BE2C (cell line): ENCODE results near the gene NPAS1.
"Not testable (repeated sequence)": the region's sequence is repeated elsewhere in the genome, so short reads cannot be mapped to it uniquely, and the experiment has no call there.

Experiments
- DNase-seq: peaks from one replicate; pipeline ENCODE4 v3.0.0-alpha.2; 2020
- H3K27me3 ChIP-seq: fragments of 250-450 bp; sonication (Bioruptor Pico); 2 replicates; pipeline ENCODE4 v1.5.1; 2020; ENCODE audit warnings: mild to moderate bottlenecking
- H3K36me3 ChIP-seq: fragments of 250-450 bp; sonication (Bioruptor Pico); 2 replicates; pipeline ENCODE4 v1.5.1; 2020; ENCODE audit warnings: mild to moderate bottlenecking
- H3K4me1 ChIP-seq: fragments of 250-450 bp; sonication (Bioruptor Pico); 2 replicates; pipeline ENCODE4 v1.5.1; 2020
- H3K4me3 ChIP-seq: 2 replicates; pipeline ENCODE4 v1.5.1; 2011; ENCODE audit warnings: low read depth, low read length
- H3K9me3 ChIP-seq: fragments of 250-450 bp; sonication (Bioruptor Pico); 2 replicates; pipeline ENCODE4 v1.5.1; 2020
- TF ChIP-seq, protein P1 (sequence below): IDR thresholded peaks from 2 replicates; pipeline ENCODE4 v1.5.1; 2012; ENCODE audit warnings: mild to moderate bottlenecking, low read depth, low read length

Gene NPAS1

DNA sequence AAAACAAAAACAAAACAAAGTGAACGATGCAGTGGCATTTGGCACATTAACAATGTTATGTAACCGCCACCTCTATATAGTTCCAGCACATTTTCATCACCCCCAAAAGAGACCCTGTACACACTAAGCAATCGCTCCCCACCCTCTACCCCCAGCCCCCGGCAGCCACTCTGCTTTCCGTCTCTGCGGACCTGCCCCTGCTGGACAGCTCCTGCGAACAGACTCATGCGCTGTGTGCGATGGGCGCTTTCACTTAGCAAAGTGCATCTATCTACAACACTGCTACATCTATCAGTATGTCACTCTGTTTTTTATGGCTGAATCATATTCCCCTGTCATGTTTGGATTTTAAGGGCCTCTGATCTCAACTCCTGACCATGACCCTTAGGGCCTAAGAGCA lies 53.9 kb downstream of the NPAS1 start:
- Histone ChIP-seq H3K4me3 (no peak overlapping the region), H3K9me3 (no peaks in the 10 kb centered on the region), H3K36me3 (peaks cover 90% of the 10 kb centered on the region), H3K4me1 (no peaks in the 10 kb centered on the region), H3K27me3 (no peaks in the 10 kb centered on the region)
- TF ChIP-seq, protein P1, sequence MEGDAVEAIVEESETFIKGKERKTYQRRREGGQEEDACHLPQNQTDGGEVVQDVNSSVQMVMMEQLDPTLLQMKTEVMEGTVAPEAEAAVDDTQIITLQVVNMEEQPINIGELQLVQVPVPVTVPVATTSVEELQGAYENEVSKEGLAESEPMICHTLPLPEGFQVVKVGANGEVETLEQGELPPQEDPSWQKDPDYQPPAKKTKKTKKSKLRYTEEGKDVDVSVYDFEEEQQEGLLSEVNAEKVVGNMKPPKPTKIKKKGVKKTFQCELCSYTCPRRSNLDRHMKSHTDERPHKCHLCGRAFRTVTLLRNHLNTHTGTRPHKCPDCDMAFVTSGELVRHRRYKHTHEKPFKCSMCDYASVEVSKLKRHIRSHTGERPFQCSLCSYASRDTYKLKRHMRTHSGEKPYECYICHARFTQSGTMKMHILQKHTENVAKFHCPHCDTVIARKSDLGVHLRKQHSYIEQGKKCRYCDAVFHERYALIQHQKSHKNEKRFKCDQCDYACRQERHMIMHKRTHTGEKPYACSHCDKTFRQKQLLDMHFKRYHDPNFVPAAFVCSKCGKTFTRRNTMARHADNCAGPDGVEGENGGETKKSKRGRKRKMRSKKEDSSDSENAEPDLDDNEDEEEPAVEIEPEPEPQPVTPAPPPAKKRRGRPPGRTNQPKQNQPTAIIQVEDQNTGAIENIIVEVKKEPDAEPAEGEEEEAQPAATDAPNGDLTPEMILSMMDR, result no peak
- no peak for DNase-seq

DNA sequence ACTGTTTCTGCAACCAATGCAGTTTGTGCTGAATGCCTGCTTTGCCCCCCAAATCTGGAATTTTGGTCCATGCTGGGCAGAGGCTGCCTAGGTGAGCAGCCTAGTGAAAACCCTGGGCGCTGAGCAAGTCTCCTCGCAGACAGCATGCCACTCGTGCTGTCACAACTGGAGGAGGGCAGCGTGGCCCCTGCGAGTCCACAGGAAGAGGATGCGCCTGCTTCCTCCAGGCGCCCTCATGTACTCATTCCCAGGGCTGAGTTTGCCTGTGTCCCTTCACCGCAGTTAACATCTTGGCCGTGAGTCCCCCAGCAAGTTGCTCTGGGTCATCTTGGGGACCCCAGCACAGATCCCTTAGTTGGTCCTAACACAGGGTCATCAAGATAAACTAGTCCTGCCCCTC lies 55.0 kb downstream of the NPAS1 start:
- no peak overlapping the region for H3K4me3 ChIP-seq
- H3K9me3 ChIP-seq, result no peaks in the 10 kb centered on the region
- H3K36me3 ChIP-seq, result peaks cover 85% of the 10 kb centered on the region
- no peak for DNase-seq
- no peaks in the 10 kb centered on the region for H3K4me1 ChIP-seq
- no peaks in the 10 kb centered on the region for H3K27me3 ChIP-seq
- TF ChIP-seq, protein P1, result no peak

DNA sequence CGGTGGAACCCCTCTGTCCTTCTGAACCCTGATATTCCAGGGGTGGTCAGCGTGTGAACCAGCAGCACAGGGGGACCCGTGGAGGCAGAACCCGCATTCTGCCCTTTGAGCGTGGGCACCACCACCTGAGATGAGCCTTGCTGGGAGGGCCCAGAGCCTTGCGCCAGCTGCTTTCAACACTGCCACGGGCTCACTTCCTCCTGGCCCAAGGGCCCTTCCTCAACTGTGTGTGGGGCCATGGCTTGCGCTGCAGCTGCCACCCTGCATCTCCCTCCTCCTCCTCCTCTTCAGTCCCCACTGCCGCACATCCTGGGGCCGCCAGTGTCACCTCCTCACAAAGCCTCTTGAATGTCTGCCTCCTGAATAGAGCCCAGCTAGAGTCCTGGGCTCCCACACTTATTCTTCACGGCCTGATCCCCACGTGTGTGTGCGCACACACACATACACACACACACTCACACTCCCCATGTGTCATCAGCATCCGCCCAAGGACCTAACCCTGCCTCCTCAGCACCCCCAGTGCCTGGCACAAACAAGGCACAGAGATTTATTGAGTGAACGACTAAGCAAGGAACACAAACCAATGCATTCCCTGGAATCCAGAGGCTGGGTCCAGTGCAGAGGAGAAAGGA lies 55.7 kb downstream of the NPAS1 start:
- TF ChIP-seq, protein P1, result no peak
- no peak for DNase-seq
- H3K4me1 ChIP-seq, result no peaks in the 10 kb centered on the region
- H3K4me3 ChIP-seq, result no peak overlapping the region
- no peaks in the 10 kb centered on the region for H3K9me3 ChIP-seq
- peaks cover 86% of the 10 kb centered on the region for H3K36me3 ChIP-seq
- H3K27me3 ChIP-seq, result no peaks in the 10 kb centered on the region

DNA sequence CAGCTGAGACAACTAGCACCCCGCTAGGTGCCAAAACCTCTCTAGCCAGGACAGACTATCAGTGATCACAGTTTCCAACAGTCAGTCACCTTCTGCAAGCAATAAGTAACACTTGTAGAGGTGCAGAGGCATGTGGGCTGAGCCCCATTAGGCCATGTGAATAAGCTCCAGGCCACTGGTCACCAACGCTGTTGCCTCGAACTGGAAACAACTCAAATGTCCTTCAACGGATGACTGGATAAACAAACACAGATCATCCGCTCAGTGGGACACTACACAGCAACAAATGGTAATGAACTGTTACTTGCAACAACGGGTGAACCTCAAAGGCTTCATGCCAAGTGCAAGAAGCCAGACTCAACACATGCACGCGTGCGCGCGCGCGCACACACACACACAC lies 56.3 kb downstream of the NPAS1 start:
- H3K36me3 ChIP-seq, result peaks cover 82% of the 10 kb centered on the region
- H3K4me3 ChIP-seq, result no peak overlapping the region
- DNase-seq, result no peak
- H3K4me1 ChIP-seq, result no peaks in the 10 kb centered on the region
- no peaks in the 10 kb centered on the region for H3K9me3 ChIP-seq
- H3K27me3 ChIP-seq, result no peaks in the 10 kb centered on the region
- TF ChIP-seq, protein P1, result no peak

DNA sequence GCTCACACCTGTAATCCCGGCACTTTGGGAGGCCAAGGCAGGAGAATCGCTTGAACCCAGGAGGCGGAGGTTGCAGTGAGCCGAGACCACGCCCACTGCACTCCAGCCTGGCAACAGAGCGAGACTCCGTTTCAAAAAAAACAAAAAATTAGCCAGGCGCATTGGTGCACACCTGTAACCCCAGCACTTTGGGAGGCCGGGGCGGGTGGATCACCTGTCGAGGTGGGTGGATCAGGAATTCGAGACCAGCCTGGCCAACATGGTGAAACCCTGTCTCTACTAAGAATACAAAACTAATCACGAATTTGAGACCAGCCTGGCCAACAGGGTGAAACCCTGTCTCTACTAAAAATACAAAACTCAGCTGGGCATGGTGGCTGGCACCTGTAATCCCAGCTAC lies 58.7 kb downstream of the NPAS1 start:
- peaks cover 79% of the 10 kb centered on the region for H3K36me3 ChIP-seq
- not testable (repeated sequence) for DNase-seq, H3K4me3 ChIP-seq, H3K9me3 ChIP-seq, H3K4me1 ChIP-seq, H3K27me3 ChIP-seq

DNA sequence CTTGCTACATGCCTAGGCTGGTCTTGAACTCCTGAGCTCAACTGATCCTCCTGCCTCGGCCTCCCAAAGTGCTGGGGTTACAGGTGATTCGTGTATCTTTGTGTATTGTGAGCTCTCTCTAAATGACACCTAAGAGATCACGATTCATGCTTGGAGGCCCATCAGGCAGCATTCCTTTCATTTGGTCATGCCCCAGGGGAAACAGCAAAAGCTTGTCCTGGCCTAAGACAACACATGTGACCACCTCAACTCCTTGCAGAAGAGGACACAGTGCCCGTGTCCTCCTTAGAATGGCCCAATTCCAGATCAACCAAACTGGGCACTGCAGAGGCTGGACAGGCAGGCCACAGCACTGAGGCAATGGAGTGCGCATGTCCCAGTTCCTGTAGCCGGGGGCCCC lies 61.5 kb downstream of the NPAS1 start:
- TF ChIP-seq, protein P1, result no peak

DNA sequence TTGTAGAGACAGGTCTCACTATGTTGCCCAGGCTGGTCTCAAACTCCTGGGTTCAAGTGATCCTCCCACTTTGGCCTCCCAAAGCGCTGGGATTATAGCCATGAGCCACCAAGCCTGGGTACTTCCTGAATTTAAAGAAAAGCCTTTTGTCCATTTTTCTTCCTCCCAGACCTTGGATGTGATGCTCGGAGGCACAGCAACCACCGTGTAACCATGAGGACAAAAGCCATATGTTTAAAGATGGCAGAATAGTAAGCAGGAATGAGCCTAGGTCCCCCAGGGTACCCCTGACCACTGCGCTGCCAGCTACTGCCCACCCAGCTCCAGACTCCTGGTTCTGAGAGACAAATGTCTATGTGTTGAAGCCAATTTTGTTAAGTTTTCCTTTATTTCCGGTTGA lies 62.9 kb downstream of the NPAS1 start:
- TF ChIP-seq, protein P1, result no peak
- H3K4me1 ChIP-seq, result no peaks in the 10 kb centered on the region
- H3K9me3 ChIP-seq, result no peaks in the 10 kb centered on the region
- H3K27me3 ChIP-seq, result no peaks in the 10 kb centered on the region
- peaks cover 73% of the 10 kb centered on the region for H3K36me3 ChIP-seq
- no peak for DNase-seq
- H3K4me3 ChIP-seq, result no peak overlapping the region

More for the DNA sequence above, 61.5 kb downstream of the NPAS1 start:
- Histone ChIP-seq H3K27me3 (no peaks in the 10 kb centered on the region), H3K9me3 (no peaks in the 10 kb centered on the region), H3K4me3 (no peak overlapping the region), H3K36me3 (peaks cover 78% of the 10 kb centered on the region), H3K4me1 (no peaks in the 10 kb centered on the region)
- no peak for DNase-seq
